Right lobe of liver (tissue), 4 donors: ENCODE data around the gene SMIM3.

Source experiments
- CTCF ChIP-seq, 4 donors: fragments of 200-600 bp in 3 of 4; fragments of 450-650 bp in 1 of 4; IDR thresholded peaks; one replicate each; pipeline versions ENCODE4 v1.5.1 to v1.8.0; 2016 to 2022; ENCODE audit warnings: antibody characterized with exemption in 4 of 4, mild to moderate bottlenecking in 2 of 4
- POLR2A ChIP-seq: fragments of 450-650 bp; IDR thresholded peaks from one replicate; pipeline ENCODE4 v1.6.1; 2017; ENCODE audit warnings: antibody characterized with exemption, mild to moderate bottlenecking
- donor health status: DM: no; HTN: no; CAD: no.
- donor health status: DM: no; HTN: no; CAD: no.
- donor health status: DM: no; HTN: yes; CAD: no.

DNA sequence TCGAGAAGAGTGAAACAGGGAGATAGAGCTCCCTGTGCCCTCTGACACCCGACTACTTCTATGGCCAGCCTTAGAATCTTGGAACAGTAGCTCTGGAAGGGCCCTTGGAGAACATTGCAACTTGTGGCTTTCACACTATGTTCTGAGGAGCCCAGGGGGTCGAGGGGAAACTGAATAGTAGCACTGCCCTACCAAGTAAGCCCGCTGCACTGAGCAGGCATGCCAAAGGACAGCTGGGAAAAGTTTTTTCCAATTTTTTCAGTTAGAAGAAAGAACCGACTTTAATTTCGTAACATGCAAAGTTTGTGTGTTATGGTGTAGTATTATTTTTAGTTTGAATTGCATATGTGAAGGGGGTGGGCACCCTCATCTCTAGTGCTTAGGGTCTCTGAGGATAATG is 10.9 kb downstream of the SMIM3 start:
- TF ChIP-seq CTCF (IDR thresholded peaks at IDR 0.05) (no peak), POLR2A (no peak)
